Activated CD4-positive, alpha-beta memory T cell treated with anti-CD3 and anti-CD28 coated beads for 36 hours (primary cell): ENCODE measurements around the gene PKN3. TPM values are rescaled to one million over a fixed set of nuclear protein-coding genes. Genes with fewer than 3 reads are reported as not detected.

Experiments used
- CTCF ChIA-PET: fragments of 350-600 bp; sonication (Branson Sonifier 250); formaldehyde crosslinking; loops from one replicate; lab custom pipeline; 2021; ENCODE audit warnings: antibody characterized with exemption, inconsistent platforms; lab: Charles Lee
- POLR2A ChIA-PET: fragments of 350-600 bp; sonication (Branson Sonifier 250); formaldehyde crosslinking; loops from one replicate; lab custom pipeline; 2021; ENCODE audit warnings: antibody characterized with exemption; lab: Charles Lee
- DNase-seq: peaks from one replicate; pipeline ENCODE4 v3.0.0-alpha.2; 2020
- H3K27ac Mint-ChIP-seq: one replicate; pipeline ENCODE4 v1.8.0; 2021; ENCODE audit warnings: mixed read lengths
- H3K27me3 Mint-ChIP-seq: one replicate; pipeline ENCODE4 v1.8.0; 2021; ENCODE audit warnings: mixed read lengths
- H3K36me3 Mint-ChIP-seq: one replicate; pipeline ENCODE4 v1.8.0; 2021; ENCODE audit warnings: mixed read lengths
- H3K4me1 Mint-ChIP-seq: one replicate; pipeline ENCODE4 v1.8.0; 2021; ENCODE audit warnings: low read depth, mixed read lengths
- H3K4me3 Mint-ChIP-seq: one replicate; pipeline ENCODE4 v1.8.0; 2021; ENCODE audit warnings: mild to moderate bottlenecking, mixed read lengths
- H3K9me3 Mint-ChIP-seq: one replicate; pipeline ENCODE4 v1.8.0; 2021; ENCODE audit warnings: mixed read lengths
- intact Hi-C: fragments of 100-400 bp; cut with micrococcal nuclease; formaldehyde crosslinking; loops from one replicate; pipeline ENCODE4 v1.15.1; 2023
- total RNA-seq, 2 experiments: library from RNA; stranded (reverse); gene quantifications; one replicate each; pipeline ENCODE4 v1.2.3, GENCODE V29; 2021

PKN3 gene
- total RNA-seq, 2 experiments from 2014 or later, result 10.4 to 11.4 TPM

DNA sequence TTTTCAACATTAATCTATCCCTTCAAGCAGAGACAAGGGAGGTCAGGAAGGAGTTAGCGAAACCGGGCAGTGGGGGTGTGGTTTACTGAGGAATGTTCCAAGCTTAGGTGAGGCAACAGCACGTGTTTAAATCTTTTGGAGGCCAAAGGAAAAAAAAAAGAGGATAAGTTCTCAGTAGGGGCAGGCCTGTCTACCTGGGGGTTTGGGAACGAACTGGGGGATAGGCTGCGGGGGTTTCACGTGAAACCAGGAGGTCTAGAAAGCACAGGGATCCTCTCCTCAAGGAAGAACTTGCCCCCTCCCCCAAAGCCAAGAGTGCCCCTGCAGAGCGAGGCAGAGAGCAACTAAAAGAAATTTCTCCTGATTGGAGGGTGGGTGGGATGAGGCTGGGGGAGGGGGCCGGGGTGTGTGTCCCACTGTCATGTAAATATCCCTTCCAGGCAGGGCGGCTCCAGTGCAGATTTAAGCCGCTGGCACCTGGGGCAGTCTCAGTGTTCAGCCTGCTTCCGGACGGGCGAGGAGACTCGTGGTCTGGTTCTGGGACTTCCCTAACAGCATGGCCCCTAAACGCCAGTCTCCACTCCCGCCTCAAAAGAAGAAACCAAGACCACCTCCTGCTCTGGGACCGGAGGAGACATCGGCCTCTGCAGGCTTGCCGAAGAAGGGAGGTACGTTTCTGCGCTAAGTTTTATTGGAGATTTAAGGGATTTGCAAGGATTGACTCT is 18.8 kb upstream of the PKN3 start:
- POLR2A ChIA-PET, result interaction anchor here (0.6 to 1.5 kb wide), 9 partner anchors 8 to 132 kb away, joined by 3 to 6 read pairs (median 3); partner anchors contain the start of genes PKN3 and ZDHHC12
- H3K36me3 Mint-ChIP-seq, result peaks cover 6% of the 10 kb centered on the region
- H3K9me3 Mint-ChIP-seq, result no peaks in the 10 kb centered on the region
- no peaks in the 10 kb centered on the region for H3K27me3 Mint-ChIP-seq
- DNase-seq, result peak; percentile 58
- peak overlapping the region; percentile 95 for H3K27ac Mint-ChIP-seq
- intact Hi-C loops, result loop anchor here (1.0 to 2.0 kb wide), 3 partner anchors 19 to 313 kb away; partner anchors contain the start of genes DYNC2I2, PKN3 and URM1
- H3K4me3 Mint-ChIP-seq, result peak overlapping the region; percentile 99
- CTCF ChIA-PET, result interaction anchor here (1.4 to 1.6 kb wide), 3 partner anchors 18 to 35 kb away, joined by 3 to 9 read pairs (median 5); partner anchors contain the start of gene PKN3
- H3K4me1 Mint-ChIP-seq, result peaks cover 44% of the 10 kb centered on the region

- intact Hi-C loops, result loop anchor here (1.0 to 2.0 kb wide), 3 partner anchors 19 to 313 kb away; partner anchors contain the start of genes DYNC2I2, PKN3 and URM1
- Mint-ChIP-seq H3K9me3 (no peaks in the 10 kb centered on the region), H3K4me1 (peaks cover 44% of the 10 kb centered on the region), H3K36me3 (peaks cover 6% of the 10 kb centered on the region), H3K4me3 (peak overlapping the region; percentile 99), H3K27ac (peak overlapping the region; percentile 95), H3K27me3 (no peaks in the 10 kb centered on the region)
- POLR2A ChIA-PET, result interaction anchor here (0.6 to 1.5 kb wide), 11 partner anchors 8 to 132 kb away, joined by 3 to 6 read pairs (median 3); partner anchors contain the start of genes PKN3, SPTAN1 and ZDHHC12
- no peak for DNase-seq
- CTCF ChIA-PET, result interaction anchor here (1.4 to 1.5 kb wide), 2 partner anchors 18 to 36 kb away, joined by 5 to 9 read pairs; partner anchors contain the start of gene PKN3
Measured at GRCh38 chr9:128684065-128684324, 18.3 kb upstream of the PKN3 start.

DNA sequence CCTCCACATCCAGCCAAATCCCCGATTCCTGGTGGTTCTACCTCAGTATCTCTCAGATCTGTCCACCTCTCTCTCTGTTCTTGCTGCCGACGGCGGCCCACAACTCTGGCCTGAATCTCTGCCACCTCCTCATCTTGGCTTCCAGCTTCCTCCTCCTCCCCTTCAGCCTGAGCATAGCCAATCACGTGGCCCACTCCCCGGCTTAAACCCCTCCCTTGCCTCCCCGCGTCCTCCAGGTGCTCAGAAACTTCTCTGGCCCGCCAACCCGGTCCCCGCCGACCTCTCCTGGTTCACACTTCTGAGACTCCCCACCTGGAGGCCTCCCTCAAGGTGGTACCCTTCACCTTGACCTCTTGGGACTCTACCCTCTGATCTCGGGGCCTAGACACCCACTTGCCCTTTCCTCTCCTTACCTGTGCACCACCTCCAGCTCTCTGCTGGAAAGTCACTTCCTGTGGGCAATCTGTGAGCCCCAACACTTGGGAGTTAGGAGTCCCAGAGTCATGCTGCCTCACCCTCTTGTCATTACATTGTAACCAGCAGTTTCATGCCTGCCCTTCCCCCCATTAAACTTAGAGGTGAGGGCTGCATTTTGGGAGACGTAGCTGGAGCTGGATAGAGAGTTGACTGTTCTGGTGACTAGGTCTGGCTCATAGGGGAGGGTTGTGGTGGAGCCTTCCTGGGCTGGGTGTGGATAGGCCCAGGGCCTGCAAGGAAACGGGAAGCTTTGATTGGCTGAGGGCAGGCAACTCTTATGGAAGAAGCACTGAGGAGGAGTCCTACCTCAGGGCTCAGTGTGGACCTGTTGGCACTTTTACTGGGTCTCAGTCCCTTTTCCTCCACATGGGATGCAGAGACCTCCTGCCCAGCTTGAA is 17.7 kb upstream of the PKN3 start:
- no peaks in the 10 kb centered on the region for H3K9me3 Mint-ChIP-seq
- DNase-seq, result peak; percentile 90
- POLR2A ChIA-PET, result interaction anchor here (0.6 to 1.5 kb wide), 13 partner anchors 9 to 133 kb away, joined by 3 to 6 read pairs (median 3); partner anchors contain the start of genes PKN3, SPTAN1 and ZDHHC12
- no peaks in the 10 kb centered on the region for H3K27me3 Mint-ChIP-seq
- intact Hi-C loops, result loop anchor here (1.0 to 5.0 kb wide), 4 partner anchors 18 to 314 kb away; partner anchors contain the start of genes DOLK, DYNC2I2, NUP188 and PKN3
- peaks cover 44% of the 10 kb centered on the region for H3K4me1 Mint-ChIP-seq
- peak overlapping the region; percentile 99 for H3K4me3 Mint-ChIP-seq
- H3K36me3 Mint-ChIP-seq, result peaks cover 6% of the 10 kb centered on the region
- CTCF ChIA-PET, result interaction anchor here (1.0 to 1.5 kb wide), 4 partner anchors 16 to 344 kb away, joined by 3 to 9 read pairs (median 4); partner anchors contain the start of genes PKN3 and SH3GLB2
- H3K27ac Mint-ChIP-seq, result peak overlapping the region; percentile 95

DNA sequence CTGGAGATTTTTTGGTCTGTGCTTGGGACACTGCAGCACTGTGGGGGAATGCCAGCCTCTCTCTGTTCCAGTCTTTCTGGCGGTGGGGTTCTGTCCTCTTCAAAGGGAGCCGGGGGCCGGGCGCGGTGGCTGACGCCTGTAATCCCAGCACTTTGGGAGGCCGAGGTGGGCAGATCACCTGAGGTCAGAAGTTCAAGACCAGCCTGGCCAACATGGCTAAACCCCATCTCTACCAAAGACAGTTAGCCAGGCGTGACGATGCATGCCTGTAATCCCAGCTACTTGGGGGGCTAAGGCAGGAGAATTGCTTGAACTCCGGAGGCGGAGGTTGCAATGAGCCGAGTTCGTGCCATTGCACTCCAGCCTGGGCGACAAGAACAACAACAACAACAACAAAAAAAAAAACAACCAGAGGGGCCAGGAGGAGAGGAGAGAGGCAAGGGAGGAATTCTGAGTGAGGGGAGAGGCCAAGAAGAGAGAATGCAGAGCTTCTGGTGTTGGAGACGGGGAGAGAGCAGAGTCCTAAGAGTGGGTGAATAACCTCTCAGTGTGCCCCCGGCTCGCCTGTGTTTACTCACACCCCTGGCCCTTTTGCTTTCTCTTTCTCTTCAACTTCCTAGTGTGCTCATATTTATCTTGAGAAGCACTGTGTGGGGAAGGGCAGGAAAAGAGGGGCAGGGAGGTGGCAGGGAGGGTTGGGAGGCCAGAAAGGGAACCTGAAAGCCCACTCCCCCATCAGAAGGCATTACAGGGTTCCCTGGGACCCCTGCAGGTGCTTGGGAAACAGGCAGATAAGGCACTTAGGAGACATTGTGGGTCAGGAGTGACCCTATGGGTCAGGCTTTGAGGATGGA is 16.4 kb upstream of the PKN3 start:
- intact Hi-C loops, result loop anchor here (2.0 to 5.0 kb wide), 3 partner anchors 17 to 315 kb away; partner anchors contain the start of genes DOLK, NUP188, PKN3 and URM1

GRCh38 chr9:128687453-128687852 is 14.8 kb upstream of the PKN3 start:
- H3K36me3 Mint-ChIP-seq, result peaks cover 24% of the 10 kb centered on the region
- intact Hi-C loops, result loop anchor here (5.0 kb wide), 1 partner anchor 260 kb away; the partner anchor contains the start of genes DOLK and NUP188
- H3K4me1 Mint-ChIP-seq, result peaks cover 53% of the 10 kb centered on the region
- DNase-seq, result no peak
- H3K4me3 Mint-ChIP-seq, result peak overlapping the region; percentile 23
- no peaks in the 10 kb centered on the region for H3K27me3 Mint-ChIP-seq
- no peaks in the 10 kb centered on the region for H3K9me3 Mint-ChIP-seq
- ChIA-PET CTCF (interaction anchor here (0.6 kb wide), 1 partner anchor 212 kb away, joined by 3 read pairs; no protein-coding TSS in a partner anchor), POLR2A (no interaction called here)
- H3K27ac Mint-ChIP-seq, result peak overlapping the region; percentile 95

More for the DNA sequence above, 16.4 kb upstream of the PKN3 start:
- Mint-ChIP-seq H3K4me3 (peak overlapping the region; percentile 99), H3K27ac (peak overlapping the region; percentile 95), H3K9me3 (no peaks in the 10 kb centered on the region), H3K4me1 (peaks cover 44% of the 10 kb centered on the region), H3K27me3 (no peaks in the 10 kb centered on the region), H3K36me3 (peaks cover 11% of the 10 kb centered on the region)
- peak; percentile 70 for DNase-seq
- ChIA-PET POLR2A (interaction anchor here (1.0 kb wide), 1 partner anchor 16 kb away, joined by 3 read pairs; no protein-coding TSS in a partner anchor), CTCF (no interaction called here)

DNA sequence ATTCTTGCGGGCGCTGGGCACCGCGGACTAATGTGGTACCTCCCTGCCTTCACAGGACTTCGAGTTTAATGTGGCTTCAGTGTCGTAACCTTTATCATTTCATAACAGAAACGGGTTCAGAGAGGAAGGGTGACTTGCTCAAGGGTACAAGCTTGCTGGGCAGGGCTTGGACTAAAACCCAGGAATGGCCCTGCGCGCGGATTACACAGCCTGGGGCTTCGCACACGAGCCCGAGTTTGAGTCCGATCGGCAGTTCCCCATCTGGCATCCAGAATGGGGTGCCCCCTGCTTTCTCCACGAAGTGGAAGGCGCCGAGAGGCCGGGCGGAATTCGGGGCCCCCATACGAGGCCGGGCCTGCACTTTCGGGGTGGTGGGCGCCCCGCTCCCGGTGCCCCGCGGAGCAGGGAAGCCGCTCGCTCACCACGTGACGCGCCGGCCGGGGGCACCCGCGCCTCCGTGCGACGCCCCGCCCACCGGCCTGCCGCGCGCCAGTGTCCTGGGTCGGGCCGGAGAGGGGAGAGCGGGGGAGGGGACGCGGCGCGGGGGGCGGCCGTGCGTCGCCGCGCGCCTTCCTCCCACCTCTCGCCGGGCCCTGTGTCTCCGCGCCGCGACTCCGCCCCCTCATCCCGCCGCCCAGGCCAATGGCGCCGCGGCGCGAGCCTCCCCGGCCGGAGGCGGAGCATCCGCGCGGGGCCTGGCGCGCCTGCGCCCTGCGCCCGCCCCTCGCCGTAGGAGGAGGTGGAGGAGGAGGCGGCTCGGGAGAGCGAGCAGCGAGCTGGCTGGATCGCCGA is 13.6 kb upstream of the PKN3 start, which contains the start of gene SET:
TSS of gene SET (plus strand) at position 722 of the 792 bp plus-strand sequence. CDS start 361 bp downstream, outside the sequence.
- ChIA-PET CTCF (interaction anchor here (2.6 kb wide), 1 partner anchor 12 kb away, joined by 6 read pairs; no protein-coding TSS in a partner anchor), POLR2A (interaction anchor here (0.6 to 2.2 kb wide), 8 partner anchors 9 to 130 kb away, joined by 3 to 9 read pairs (median 4); partner anchors contain the start of genes ENDOG and PKN3)
- DNase-seq, result peak; percentile 95
- peak within 1 kb of the TSS; percentile 81 for H3K4me3 Mint-ChIP-seq
- H3K9me3 Mint-ChIP-seq, result no peaks in the 10 kb centered on the region
- H3K36me3 Mint-ChIP-seq, result peaks cover 32% of the 10 kb centered on the region
- H3K27ac Mint-ChIP-seq, result peak within 1 kb of the TSS; percentile 95
- peaks cover 54% of the 10 kb centered on the region for H3K4me1 Mint-ChIP-seq
- intact Hi-C loops, result loop anchor here (1.0 to 5.0 kb wide), 4 partner anchors 31 to 259 kb away; partner anchors contain the start of genes DOLK, NUP188, SPTAN1 and ZDHHC12
- H3K27me3 Mint-ChIP-seq, result no peaks in the 10 kb centered on the region

GRCh38 chr9:128689293-128689774 is 13.0 kb upstream of the PKN3 start:
- Mint-ChIP-seq H3K36me3 (peaks cover 33% of the 10 kb centered on the region), H3K27me3 (no peaks in the 10 kb centered on the region), H3K9me3 (no peaks in the 10 kb centered on the region), H3K4me1 (peaks cover 56% of the 10 kb centered on the region), H3K27ac (peak overlapping the region; percentile 66), H3K4me3 (peak overlapping the region; percentile 48)
- ChIA-PET CTCF (interaction anchor here (2.6 kb wide), 1 partner anchor 11 kb away, joined by 6 read pairs; no protein-coding TSS in a partner anchor), POLR2A (interaction anchor here (0.6 to 2.2 kb wide), 8 partner anchors 8 to 129 kb away, joined by 3 to 9 read pairs (median 4); partner anchors contain the start of genes ENDOG and PKN3)
- intact Hi-C loops, result loop anchor here (1.0 to 5.0 kb wide), 3 partner anchors 35 to 258 kb away; partner anchors contain the start of genes DOLK, NUP188, SPTAN1 and ZDHHC12
- peak; percentile 63 for DNase-seq

DNA sequence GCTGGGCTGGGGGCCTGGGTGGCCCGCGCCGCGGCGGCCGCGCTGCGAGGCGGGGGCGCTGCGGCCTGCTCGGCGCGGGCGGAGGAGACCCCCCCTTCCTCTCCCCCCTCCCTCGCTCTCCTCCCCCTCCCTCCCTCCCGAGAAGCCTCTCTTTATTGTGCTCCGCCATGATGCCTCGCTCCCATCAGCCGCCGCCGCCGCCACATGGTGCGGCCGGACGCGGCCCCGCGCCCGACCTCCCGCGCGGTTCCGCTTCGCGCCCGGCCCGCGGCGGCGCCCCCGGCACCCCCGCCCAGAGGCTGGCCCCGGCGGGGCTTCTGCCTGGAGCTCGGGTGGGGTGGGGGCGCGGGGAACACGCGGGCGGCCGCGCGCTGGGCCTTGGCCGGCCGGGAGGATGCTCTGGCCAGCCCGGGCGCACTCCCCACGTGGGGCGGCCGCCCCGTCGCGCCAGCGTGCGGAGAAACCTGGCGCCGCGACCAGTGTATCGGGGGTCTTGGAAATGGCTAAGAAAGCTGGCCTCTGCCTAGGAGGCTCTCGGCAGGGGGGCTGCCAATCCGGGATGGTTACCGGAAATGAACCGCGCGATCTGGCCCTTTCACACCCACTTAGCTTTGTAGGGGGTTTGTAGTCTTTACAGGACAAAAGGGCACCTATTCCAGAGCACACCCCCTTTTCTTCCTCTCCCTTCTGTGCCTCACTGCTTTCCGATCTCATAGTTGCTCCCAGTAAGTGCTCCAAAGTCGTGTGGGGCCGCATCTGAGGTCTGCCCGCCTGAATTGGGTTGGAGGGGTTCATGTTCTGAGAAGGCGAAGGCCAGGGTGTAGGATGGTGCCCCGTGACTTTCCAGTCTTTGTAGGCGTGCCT is 12.3 kb upstream of the PKN3 start:
- Mint-ChIP-seq H3K9me3 (no peaks in the 10 kb centered on the region), H3K27ac (peak overlapping the region; percentile 95), H3K36me3 (peaks cover 38% of the 10 kb centered on the region), H3K4me1 (peaks cover 49% of the 10 kb centered on the region), H3K27me3 (no peaks in the 10 kb centered on the region), H3K4me3 (peak overlapping the region; percentile 96)
- DNase-seq, result peak; percentile 60
- ChIA-PET POLR2A (interaction anchor here (0.9 to 2.2 kb wide), 6 partner anchors 7 to 354 kb away, joined by 3 to 9 read pairs (median 4); partner anchors contain the start of gene PKN3), CTCF (interaction anchor here (0.6 to 2.6 kb wide), 4 partner anchors 10 to 128 kb away, joined by 3 to 6 read pairs (median 4); partner anchors contain the start of genes ENDOG and PKN3)
- intact Hi-C loops, result loop anchor here (1.0 to 5.0 kb wide), 4 partner anchors 12 to 257 kb away; partner anchors contain the start of genes DOLK, NUP188, PKN3 and SPTAN1
